ENCODE measurements around the gene PLAC8. TPM values are rescaled to one million over a fixed set of nuclear protein-coding genes. Genes with fewer than 3 reads are reported as not detected.
A peak's percentile ranks its signal among the peaks of the same experiment; 100 is the strongest.

PLAC8 gene
- polyA plus RNA-seq, 3 donors, result 114 to 626 (median 170) TPM

DNA sequence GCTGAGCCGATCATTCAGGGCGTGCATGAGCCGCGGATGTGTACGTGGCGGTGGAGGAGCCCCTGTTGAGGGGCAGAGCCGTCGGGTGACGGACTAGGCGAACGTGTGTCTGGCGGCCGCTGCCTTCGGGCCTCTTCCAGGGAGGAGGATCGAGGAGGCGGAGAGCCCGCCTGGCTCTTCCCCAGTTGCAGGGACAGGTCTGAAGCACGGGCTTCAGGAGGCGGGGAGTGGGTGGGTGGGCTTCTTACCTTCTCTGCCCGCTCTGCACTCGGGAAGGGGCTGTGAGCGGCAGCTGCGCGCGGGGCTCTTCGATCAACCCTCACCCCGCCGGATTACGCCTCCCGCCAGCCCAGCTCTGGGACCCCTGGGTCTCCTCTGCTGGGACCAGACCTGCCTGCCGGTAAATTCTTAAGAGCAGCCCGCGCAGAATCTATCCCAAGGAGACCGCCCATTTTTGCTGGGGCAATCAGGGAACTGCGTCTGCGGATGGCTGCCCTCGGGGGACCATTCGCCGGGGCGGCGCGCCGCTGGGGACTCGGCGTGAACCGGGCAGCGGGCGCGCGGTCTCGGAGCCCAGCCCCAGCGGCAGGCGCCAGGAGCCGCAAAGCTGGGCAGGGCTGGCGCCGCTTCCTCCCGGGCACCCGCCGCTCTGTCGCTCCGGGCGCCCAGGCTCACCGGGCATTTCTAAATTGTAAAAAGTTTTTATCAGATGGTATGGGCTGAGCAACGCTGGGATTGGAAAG, 4.9 kb downstream of the PLAC8 start:
- Mint-ChIP-seq H3K4me3 (peak overlapping the region; percentile 92 to 95), H3K36me3 (peaks cover 11 to 33% of the 10 kb centered on the region in 2 donors), H3K27me3 (ENCODE audit: low read depth in 3 of 3) (no peaks in the 10 kb centered on the region), H3K9me3 (no peaks in the 10 kb centered on the region), H3K27ac (peak overlapping the region; percentile 86 to 96 (median 94)), H3K4me1 (peaks cover 47% of the 10 kb centered on the region)
- peak overlapping the region; percentile 93 for H2AFZ ChIP-seq (ENCODE audit: insufficient read depth, low read depth, low read length, poor library complexity, severe bottlenecking)
- no peaks in the 10 kb centered on the region for H4K20me1 ChIP-seq (ENCODE audit: insufficient read depth, low read length)
- H3K9me3 ChIP-seq (replicated peaks in 1 of 2; ENCODE audit: control insufficient read depth in 1 of 2, insufficient read depth in 1 of 2, low read length in 2 of 2), result no peaks in the 10 kb centered on the region
- H3K4me3 ChIP-seq (replicated peaks in 1 of 3; ENCODE audit: low read depth in 2 of 3, low read length in 3 of 3), result peak overlapping the region; percentile 85 to 95 (median 90)
- no peaks in the 10 kb centered on the region for H3K27me3 ChIP-seq (ENCODE audit: control insufficient read depth in 2 of 2, insufficient read depth in 2 of 2, low read length in 2 of 2)
- DNase-seq, result peak; percentile 39 to 47 (median 43)
- intact Hi-C loops (cut with micrococcal nuclease), result loop anchor here in 1 of 2 donors (5.0 kb wide), 2 partner anchors 88 to 153 kb away; no protein-coding TSS in a partner anchor
- peak overlapping the region; percentile 86 for H3K4me2 ChIP-seq (replicated peaks; ENCODE audit: extremely low read depth, low read length, poor library complexity, severe bottlenecking)
- peaks cover 16% of the 10 kb centered on the region in 2 donors for H3K36me3 ChIP-seq (replicated peaks in 1 of 2; ENCODE audit: control insufficient read depth in 1 of 2, insufficient read depth in 2 of 2, low read length in 2 of 2)
- peaks cover 46 to 57% of the 10 kb centered on the region in 2 donors for H3K4me1 ChIP-seq (ENCODE audit: control insufficient read depth in 1 of 2, insufficient read depth in 2 of 2, low read length in 2 of 2)
- H3K79me2 ChIP-seq (ENCODE audit: insufficient read depth, low read length), result peaks cover 99% of the 10 kb centered on the region
- TF ChIP-seq, protein P1, sequence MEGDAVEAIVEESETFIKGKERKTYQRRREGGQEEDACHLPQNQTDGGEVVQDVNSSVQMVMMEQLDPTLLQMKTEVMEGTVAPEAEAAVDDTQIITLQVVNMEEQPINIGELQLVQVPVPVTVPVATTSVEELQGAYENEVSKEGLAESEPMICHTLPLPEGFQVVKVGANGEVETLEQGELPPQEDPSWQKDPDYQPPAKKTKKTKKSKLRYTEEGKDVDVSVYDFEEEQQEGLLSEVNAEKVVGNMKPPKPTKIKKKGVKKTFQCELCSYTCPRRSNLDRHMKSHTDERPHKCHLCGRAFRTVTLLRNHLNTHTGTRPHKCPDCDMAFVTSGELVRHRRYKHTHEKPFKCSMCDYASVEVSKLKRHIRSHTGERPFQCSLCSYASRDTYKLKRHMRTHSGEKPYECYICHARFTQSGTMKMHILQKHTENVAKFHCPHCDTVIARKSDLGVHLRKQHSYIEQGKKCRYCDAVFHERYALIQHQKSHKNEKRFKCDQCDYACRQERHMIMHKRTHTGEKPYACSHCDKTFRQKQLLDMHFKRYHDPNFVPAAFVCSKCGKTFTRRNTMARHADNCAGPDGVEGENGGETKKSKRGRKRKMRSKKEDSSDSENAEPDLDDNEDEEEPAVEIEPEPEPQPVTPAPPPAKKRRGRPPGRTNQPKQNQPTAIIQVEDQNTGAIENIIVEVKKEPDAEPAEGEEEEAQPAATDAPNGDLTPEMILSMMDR (IDR thresholded peaks at IDR 0.05), result no peak
- peak overlapping the region; percentile 87 for H3K9ac ChIP-seq (ENCODE audit: insufficient read depth, low read length, poor library complexity, severe bottlenecking)
- peak overlapping the region; percentile 87 to 88 for H3K27ac ChIP-seq (ENCODE audit: low read depth in 1 of 2, low read length in 2 of 2)
- under 1% methylated on average over 47 of the region's 64 CpGs for WGBS (ENCODE audit: insufficient coverage)

DNA sequence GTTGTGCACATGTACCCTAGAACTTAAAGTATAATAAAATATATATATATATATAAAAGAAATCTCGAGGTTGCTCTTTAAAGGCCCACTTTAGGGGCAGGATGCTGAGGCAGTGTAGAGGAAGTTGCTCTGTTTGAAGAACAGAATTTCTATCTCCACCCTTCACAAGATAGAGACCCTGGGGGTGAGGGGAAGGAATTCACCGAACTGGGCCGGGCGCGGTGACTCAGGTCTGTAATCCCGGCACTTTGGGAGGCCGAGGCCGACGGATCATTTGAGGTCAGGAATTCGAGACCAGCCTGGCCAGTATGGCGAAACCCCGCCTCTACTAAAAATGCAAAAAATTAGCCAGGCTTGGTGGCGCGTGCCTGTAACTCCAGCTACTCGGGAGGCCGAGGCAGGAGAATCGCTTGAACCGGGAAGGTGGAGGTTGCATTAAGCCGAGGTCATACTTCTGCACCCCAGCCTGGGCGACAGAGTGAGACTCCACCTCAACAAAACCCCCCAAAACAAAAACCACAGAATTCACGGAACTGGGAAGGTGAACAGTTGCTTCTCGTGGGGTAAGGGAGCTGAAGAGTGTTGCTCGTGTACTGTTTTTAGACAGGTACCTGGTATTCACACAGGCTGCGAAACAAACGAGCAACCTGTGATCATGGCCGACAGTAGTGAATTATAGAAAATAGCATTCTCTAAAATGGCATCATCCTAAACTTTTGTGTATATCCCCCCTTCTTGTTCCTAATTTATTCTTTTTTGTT, 6.2 kb downstream of the PLAC8 start:
- Histone ChIP-seq H3K27me3 (ENCODE audit: control insufficient read depth in 2 of 2, insufficient read depth in 2 of 2, low read length in 2 of 2) (no peaks in the 10 kb centered on the region), H3K9me3 (replicated peaks in 1 of 2; ENCODE audit: control insufficient read depth in 1 of 2, insufficient read depth in 1 of 2, low read length in 2 of 2) (no peaks in the 10 kb centered on the region), H3K4me3 (replicated peaks in 1 of 3; ENCODE audit: low read depth in 2 of 3, low read length in 3 of 3) (peak overlapping the region; percentile 85 to 95 (median 90)), H2AFZ (ENCODE audit: insufficient read depth, low read depth, low read length, poor library complexity, severe bottlenecking) (peak overlapping the region; percentile 93), H3K4me2 (replicated peaks; ENCODE audit: extremely low read depth, low read length, poor library complexity, severe bottlenecking) (peak overlapping the region; percentile 86), H3K4me1 (ENCODE audit: control insufficient read depth in 1 of 2, insufficient read depth in 2 of 2, low read length in 2 of 2) (peaks cover 37 to 45% of the 10 kb centered on the region in 2 donors), H3K27ac (ENCODE audit: low read depth in 1 of 2, low read length in 2 of 2) (peak overlapping the region; percentile 87 to 88), H3K79me2 (ENCODE audit: insufficient read depth, low read length) (peaks cover 99% of the 10 kb centered on the region), H3K9ac (ENCODE audit: insufficient read depth, low read length, poor library complexity, severe bottlenecking) (peak overlapping the region; percentile 87), H4K20me1 (ENCODE audit: insufficient read depth, low read length) (no peaks in the 10 kb centered on the region), H3K36me3 (replicated peaks in 1 of 2; ENCODE audit: control insufficient read depth in 1 of 2, insufficient read depth in 2 of 2, low read length in 2 of 2) (peaks cover 29% of the 10 kb centered on the region in 2 donors)
- WGBS (ENCODE audit: insufficient coverage), result 29% methylated on average over 11 of the region's 26 CpGs
- TF ChIP-seq, protein P1 (IDR thresholded peaks at IDR 0.05), result no peak
- peak in 2 of 3 donors; percentile 50 to 64 for DNase-seq
- no peaks in the 10 kb centered on the region for H3K27me3 Mint-ChIP-seq (ENCODE audit: low read depth in 3 of 3)
- peaks cover 20 to 45% of the 10 kb centered on the region in 2 donors for H3K36me3 Mint-ChIP-seq
- H3K9me3 Mint-ChIP-seq, result no peaks in the 10 kb centered on the region
- H3K4me1 Mint-ChIP-seq, result peaks cover 42% of the 10 kb centered on the region
- peak overlapping the region; percentile 86 to 96 (median 94) for H3K27ac Mint-ChIP-seq
- H3K4me3 Mint-ChIP-seq, result peak overlapping the region; percentile 92 to 95
- intact Hi-C loops (cut with micrococcal nuclease), result loop anchor here in 1 of 2 donors (5.0 kb wide), 1 partner anchor 154 kb away; no protein-coding TSS in a partner anchor

All from CD14-positive monocyte (primary cell).